K562 (cell line): Measurements from ENCODE around the gene RASSF6. TPM values are rescaled to one million over a fixed set of nuclear protein-coding genes. Genes with fewer than 3 reads are reported as not detected.

ENCODE experiments used
- ATF7 ChIP-seq: fragments of 450-650 bp; IDR thresholded peaks from 2 replicates; pipeline ENCODE4 v1.7.1; 2014; ENCODE audit warnings: mild to moderate bottlenecking, moderate library complexity
- CXXC5 ChIP-seq: fragments of 250-450 bp; sonication (Bioruptor Pico); IDR thresholded peaks from 2 replicates; pipeline ENCODE4 v1.8.0; 2022; ENCODE audit warnings: inconsistent platforms, mild to moderate bottlenecking, moderate library complexity
- FOXK2 ChIP-seq, 2 experiments: fragments of 450-650 bp; IDR thresholded peaks in 1 of 2; conservative IDR thresholded peaks in 1 of 2; 2 replicates each; pipeline ENCODE4 v1.6.1; 2016; ENCODE audit warnings: low read depth in 2 of 2, mild to moderate bottlenecking in 1 of 2
- MEIS2 ChIP-seq: fragments of 450-650 bp; IDR thresholded peaks from 2 replicates; pipeline ENCODE4 v1.6.1; 2014; ENCODE audit warnings: mild to moderate bottlenecking; ENCODE audit not compliant: partially characterized antibody
- NRF1 ChIP-seq, 2 experiments: fragments of 450-650 bp; IDR thresholded peaks in 1 of 2; conservative IDR thresholded peaks in 1 of 2; 2 replicates each; pipeline ENCODE4 v1.6.1; 2014; ENCODE audit warnings: mild to moderate bottlenecking in 2 of 2
- TCF7L2 ChIP-seq: fragments of 150-350 bp; IDR thresholded peaks from 2 replicates; pipeline ENCODE4 v1.6.1; 2016; ENCODE audit warnings: low read depth, mild to moderate bottlenecking, low read length, moderate library complexity
- TRIM24 ChIP-seq, 2 experiments: fragments of 450-650 bp; IDR thresholded peaks; 2 replicates each; pipeline ENCODE4 v1.6.1; 2016
- polyA plus RNA-seq, 8 experiments: library from polyadenylated mRNA; depleted of rRNA in 4 of 8; stranded (reverse) in 5 of 8; unstranded in 3 of 8; fragments of >200 nt; fragmentation: Nextera tagmentation in 2 of 8; fragmentation: Illumina TruSeq in 1 of 8; extraction: Ambion mirVana in 2 of 8; extraction: Trizol in 1 of 8; gene quantifications; 2 replicates each; pipeline versions ENCODE4 v1.2.1 to v1.2.3, GENCODE V29; 2011 to 2014; ENCODE audit warnings: inconsistent platforms in 1 of 8, missing spikeins in 1 of 8
- total RNA-seq, 7 experiments: library from RNA; depleted of rRNA in 6 of 7; stranded (reverse); fragments of >200 nt in 6 of 7; fragmentation: Illumina TruSeq in 2 of 7; extraction: Trizol in 2 of 7; gene quantifications; 2 replicates each; pipeline versions ENCODE4 v1.2.1 to v1.2.3, GENCODE V29; 2011 to 2021; ENCODE audit warnings: low replicate concordance in 1 of 7
- TF ChIP-seq, protein P1 (sequence below): fragments of 250-450 bp; sonication (Bioruptor Pico); IDR thresholded peaks from 2 replicates; pipeline ENCODE4 v1.4.0; 2020
- TF ChIP-seq, protein P2 (sequence below): fragments of 450-650 bp; IDR thresholded peaks from 2 replicates; pipeline ENCODE4 v1.6.1; 2016

The RASSF6 gene
- total and polyA plus RNA-seq, 9 of the 15 experiments (the other 6 are each of a cell fraction or from before 2014, with no cell fraction given): under 0.01 to 0.25 (median 0.06) TPM; not detected in 1

DNA sequence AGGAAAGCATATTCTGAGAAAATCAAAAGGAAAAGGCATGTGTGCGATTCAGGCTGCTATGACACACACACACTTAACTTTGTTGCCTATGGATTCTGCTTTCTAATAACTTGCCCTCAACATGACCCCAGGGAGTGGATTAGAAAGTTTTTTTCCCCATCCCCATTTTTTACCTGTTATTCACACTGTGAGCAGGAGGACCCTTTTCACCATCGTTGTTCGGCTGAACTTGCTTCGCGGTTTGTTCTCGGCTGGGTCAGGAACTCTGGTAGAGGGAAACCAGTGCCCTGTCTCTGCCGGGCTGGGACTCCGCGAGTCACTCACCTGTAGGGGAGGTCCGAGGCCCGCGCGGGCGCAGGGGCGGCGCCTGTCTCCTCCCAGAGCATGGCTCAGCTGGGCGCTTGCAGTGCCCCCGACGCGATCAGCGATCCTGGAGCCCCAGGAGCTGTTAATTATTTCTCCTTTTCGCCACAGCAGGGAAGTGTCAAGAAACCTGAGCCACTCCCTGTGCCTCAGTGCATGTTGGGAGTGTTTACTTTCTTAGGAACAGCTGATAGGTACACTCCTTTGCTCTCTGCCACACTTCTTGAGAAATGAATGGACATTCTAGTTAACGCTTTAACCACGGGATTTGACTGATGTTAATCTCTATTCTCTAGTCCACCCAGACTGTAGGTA, at the start of gene RASSF6 (continued):
- TF ChIP-seq, protein P1, sequence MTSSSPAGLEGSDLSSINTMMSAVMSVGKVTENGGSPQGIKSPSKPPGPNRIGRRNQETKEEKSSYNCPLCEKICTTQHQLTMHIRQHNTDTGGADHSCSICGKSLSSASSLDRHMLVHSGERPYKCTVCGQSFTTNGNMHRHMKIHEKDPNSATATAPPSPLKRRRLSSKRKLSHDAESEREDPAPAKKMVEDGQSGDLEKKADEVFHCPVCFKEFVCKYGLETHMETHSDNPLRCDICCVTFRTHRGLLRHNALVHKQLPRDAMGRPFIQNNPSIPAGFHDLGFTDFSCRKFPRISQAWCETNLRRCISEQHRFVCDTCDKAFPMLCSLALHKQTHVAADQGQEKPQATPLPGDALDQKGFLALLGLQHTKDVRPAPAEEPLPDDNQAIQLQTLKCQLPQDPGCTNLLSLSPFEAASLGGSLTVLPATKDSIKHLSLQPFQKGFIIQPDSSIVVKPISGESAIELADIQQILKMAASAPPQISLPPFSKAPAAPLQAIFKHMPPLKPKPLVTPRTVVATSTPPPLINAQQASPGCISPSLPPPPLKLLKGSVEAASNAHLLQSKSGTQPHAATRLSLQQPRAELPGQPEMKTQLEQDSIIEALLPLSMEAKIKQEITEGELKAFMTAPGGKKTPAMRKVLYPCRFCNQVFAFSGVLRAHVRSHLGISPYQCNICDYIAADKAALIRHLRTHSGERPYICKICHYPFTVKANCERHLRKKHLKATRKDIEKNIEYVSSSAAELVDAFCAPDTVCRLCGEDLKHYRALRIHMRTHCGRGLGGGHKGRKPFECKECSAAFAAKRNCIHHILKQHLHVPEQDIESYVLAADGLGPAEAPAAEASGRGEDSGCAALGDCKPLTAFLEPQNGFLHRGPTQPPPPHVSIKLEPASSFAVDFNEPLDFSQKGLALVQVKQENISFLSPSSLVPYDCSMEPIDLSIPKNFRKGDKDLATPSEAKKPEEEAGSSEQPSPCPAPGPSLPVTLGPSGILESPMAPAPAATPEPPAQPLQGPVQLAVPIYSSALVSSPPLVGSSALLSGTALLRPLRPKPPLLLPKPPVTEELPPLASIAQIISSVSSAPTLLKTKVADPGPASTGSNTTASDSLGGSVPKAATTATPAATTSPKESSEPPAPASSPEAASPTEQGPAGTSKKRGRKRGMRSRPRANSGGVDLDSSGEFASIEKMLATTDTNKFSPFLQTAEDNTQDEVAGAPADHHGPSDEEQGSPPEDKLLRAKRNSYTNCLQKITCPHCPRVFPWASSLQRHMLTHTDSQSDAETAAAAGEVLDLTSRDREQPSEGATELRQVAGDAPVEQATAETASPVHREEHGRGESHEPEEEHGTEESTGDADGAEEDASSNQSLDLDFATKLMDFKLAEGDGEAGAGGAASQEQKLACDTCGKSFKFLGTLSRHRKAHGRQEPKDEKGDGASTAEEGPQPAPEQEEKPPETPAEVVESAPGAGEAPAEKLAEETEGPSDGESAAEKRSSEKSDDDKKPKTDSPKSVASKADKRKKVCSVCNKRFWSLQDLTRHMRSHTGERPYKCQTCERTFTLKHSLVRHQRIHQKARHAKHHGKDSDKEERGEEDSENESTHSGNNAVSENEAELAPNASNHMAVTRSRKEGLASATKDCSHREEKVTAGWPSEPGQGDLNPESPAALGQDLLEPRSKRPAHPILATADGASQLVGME (CRISPR knock-in tag): no peak
- peak; percentile 56 to 70; a peak in 3 of 4 replicates for TF ChIP-seq FOXK2 (conservative IDR thresholded peaks at IDR 0.05 in 1 of 2, IDR thresholded peaks at IDR 0.05 in 1 of 2; ENCODE audit: low read depth in 2 of 2)
- no peak for TF ChIP-seq TRIM24 (IDR thresholded peaks at IDR 0.05)
- 0 out of 2 replicates have a peak, but pooled peaks have one; percentile 18 for TF ChIP-seq CXXC5 (CRISPR knock-in tag)
- peak; percentile 79 to 81 for TF ChIP-seq NRF1 (conservative IDR thresholded peaks at IDR 0.05 in 1 of 2, IDR thresholded peaks at IDR 0.05 in 1 of 2)
- TF ChIP-seq, protein P2, sequence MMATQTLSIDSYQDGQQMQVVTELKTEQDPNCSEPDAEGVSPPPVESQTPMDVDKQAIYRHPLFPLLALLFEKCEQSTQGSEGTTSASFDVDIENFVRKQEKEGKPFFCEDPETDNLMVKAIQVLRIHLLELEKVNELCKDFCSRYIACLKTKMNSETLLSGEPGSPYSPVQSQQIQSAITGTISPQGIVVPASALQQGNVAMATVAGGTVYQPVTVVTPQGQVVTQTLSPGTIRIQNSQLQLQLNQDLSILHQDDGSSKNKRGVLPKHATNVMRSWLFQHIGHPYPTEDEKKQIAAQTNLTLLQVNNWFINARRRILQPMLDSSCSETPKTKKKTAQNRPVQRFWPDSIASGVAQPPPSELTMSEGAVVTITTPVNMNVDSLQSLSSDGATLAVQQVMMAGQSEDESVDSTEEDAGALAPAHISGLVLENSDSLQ: peak; percentile 33; the same call in 1 of the 2 replicates
- 0 out of 2 replicates have a peak, but pooled peaks have one; percentile 20 for TF ChIP-seq ATF7
- TF ChIP-seq MEIS2: peak; percentile 44
- TF ChIP-seq TCF7L2: no peak
- TF ChIP-seq, all 486 proteins: peak for 16
